DND-41 (cell line): ENCODE results near the gene LRRC55.

ENCODE experiments used
- ATAC-seq: fragments of 200-7000 bp; cut with Tn5 transposase; 3 replicates; pipeline ENCODE4 v1.9.1; 2021; ENCODE audit warnings: low read depth; ENCODE audit not compliant: insufficient read depth
- DNase-seq: peaks from one replicate; pipeline ENCODE4 v3.0.0-alpha.2; 2020
- H2AFZ ChIP-seq: 2 replicates; pipeline ENCODE4 v1.6.0; 2012; ENCODE audit warnings: low read depth, low read length
- H3K27ac ChIP-seq: 2 replicates; pipeline ENCODE4 v1.5.1; 2012; ENCODE audit warnings: low read length, inconsistent platforms
- H3K27me3 ChIP-seq: fragments of 200-600 bp; sonication (generic); 2 replicates; pipeline ENCODE4 v1.6.0; 2012; ENCODE audit warnings: low read length, mild to moderate bottlenecking, inconsistent platforms; ENCODE audit not compliant: insufficient read depth, poor library complexity
- H3K36me3 ChIP-seq: 2 replicates; pipeline ENCODE4 v1.5.1; 2012; ENCODE audit warnings: low read length, inconsistent platforms; ENCODE audit not compliant: insufficient read depth
- H3K4me1 ChIP-seq: 2 replicates; pipeline ENCODE4 v1.5.1; 2012; ENCODE audit warnings: mild to moderate bottlenecking, low read length; ENCODE audit not compliant: insufficient read depth
- H3K4me2 ChIP-seq: 2 replicates; pipeline ENCODE4 v1.6.0; 2012; ENCODE audit warnings: mild to moderate bottlenecking, moderate library complexity, low read length, inconsistent platforms; ENCODE audit not compliant: insufficient read depth
- H3K4me3 ChIP-seq, 2 experiments: fragments of 200-600 bp in 1 of 2; shearing (Covaris generic) in 1 of 2; 2 replicates each; pipeline ENCODE4 v1.5.1; 2012 to 2016; ENCODE audit warnings: inconsistent platforms in 2 of 2, low read length in 2 of 2, mild to moderate bottlenecking in 2 of 2, low read depth in 1 of 2, moderate library complexity in 1 of 2
- H3K79me2 ChIP-seq: 2 replicates; pipeline ENCODE4 v1.6.0; 2012; ENCODE audit warnings: low read length, inconsistent platforms; ENCODE audit not compliant: insufficient read depth
- H3K9ac ChIP-seq: 2 replicates; pipeline ENCODE4 v1.6.0; 2012; ENCODE audit warnings: low read depth, mild to moderate bottlenecking, inconsistent platforms, low read length, moderate library complexity
- H3K9me3 ChIP-seq: 2 replicates; pipeline ENCODE4 v1.5.1; 2012; ENCODE audit warnings: low read length, moderate library complexity, mild to moderate bottlenecking, inconsistent platforms; ENCODE audit not compliant: insufficient read depth, severe bottlenecking
- H4K20me1 ChIP-seq: 2 replicates; pipeline ENCODE4 v1.6.0; 2012; ENCODE audit warnings: low read length; ENCODE audit not compliant: insufficient read depth
- EZH2 ChIP-seq: IDR thresholded peaks from 3 replicates; pipeline ENCODE4 v1.6.1; 2012; ENCODE audit warnings: borderline replicate concordance, low read depth, mild to moderate bottlenecking, moderate library complexity, low read length, inconsistent platforms; ENCODE audit not compliant: severe bottlenecking
- TF ChIP-seq, protein P1 (sequence below): IDR thresholded peaks from 2 replicates; pipeline ENCODE4 v1.5.1; 2012; ENCODE audit warnings: borderline replicate concordance, low read length, moderate library complexity, mild to moderate bottlenecking; ENCODE audit not compliant: poor library complexity, severe bottlenecking; ENCODE audit errors: extremely low read depth

LRRC55 gene

GRCh38 chr11:57174656-57175055 is 7.1 kb upstream of the LRRC55 start:
- TF ChIP-seq EZH2, result no peak
- TF ChIP-seq, protein P1, sequence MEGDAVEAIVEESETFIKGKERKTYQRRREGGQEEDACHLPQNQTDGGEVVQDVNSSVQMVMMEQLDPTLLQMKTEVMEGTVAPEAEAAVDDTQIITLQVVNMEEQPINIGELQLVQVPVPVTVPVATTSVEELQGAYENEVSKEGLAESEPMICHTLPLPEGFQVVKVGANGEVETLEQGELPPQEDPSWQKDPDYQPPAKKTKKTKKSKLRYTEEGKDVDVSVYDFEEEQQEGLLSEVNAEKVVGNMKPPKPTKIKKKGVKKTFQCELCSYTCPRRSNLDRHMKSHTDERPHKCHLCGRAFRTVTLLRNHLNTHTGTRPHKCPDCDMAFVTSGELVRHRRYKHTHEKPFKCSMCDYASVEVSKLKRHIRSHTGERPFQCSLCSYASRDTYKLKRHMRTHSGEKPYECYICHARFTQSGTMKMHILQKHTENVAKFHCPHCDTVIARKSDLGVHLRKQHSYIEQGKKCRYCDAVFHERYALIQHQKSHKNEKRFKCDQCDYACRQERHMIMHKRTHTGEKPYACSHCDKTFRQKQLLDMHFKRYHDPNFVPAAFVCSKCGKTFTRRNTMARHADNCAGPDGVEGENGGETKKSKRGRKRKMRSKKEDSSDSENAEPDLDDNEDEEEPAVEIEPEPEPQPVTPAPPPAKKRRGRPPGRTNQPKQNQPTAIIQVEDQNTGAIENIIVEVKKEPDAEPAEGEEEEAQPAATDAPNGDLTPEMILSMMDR, result no peak
- Histone ChIP-seq H3K27ac (no peak overlapping the region), H3K36me3 (no peaks in the 10 kb centered on the region), H3K9me3 (no peaks in the 10 kb centered on the region), H3K4me2 (no peak overlapping the region), H3K4me3 (no peak overlapping the region), H3K27me3 (no peaks in the 10 kb centered on the region), H3K79me2 (no peaks in the 10 kb centered on the region), H2AFZ (no peak overlapping the region), H4K20me1 (no peaks in the 10 kb centered on the region), H3K4me1 (no peaks in the 10 kb centered on the region), H3K9ac (no peak overlapping the region)
- ATAC-seq (no peak), DNase-seq (no peak)

DNA sequence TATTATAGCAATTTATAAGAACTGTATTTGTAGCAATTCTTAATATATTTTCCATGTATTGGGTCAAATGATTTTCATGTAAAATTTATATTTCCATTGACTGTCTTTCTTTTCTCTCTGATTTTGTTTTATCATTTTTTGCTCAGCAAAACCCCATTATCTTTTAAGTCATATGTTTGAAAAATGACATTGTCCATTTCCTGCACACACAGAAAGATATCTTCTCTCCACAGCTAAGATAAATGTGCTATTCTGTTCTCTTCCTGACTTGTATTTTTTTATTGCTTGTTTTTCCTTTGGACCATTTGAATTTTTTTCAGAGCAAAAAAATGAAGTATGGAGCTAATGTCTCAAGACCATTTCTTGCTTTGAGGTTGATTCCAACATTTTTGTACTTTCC is 6.3 kb upstream of the LRRC55 start:
- no peak for TF ChIP-seq EZH2
- TF ChIP-seq, protein P1, result no peak
- H3K79me2 ChIP-seq, result no peaks in the 10 kb centered on the region
- H3K36me3 ChIP-seq, result no peaks in the 10 kb centered on the region
- no peak overlapping the region for H3K9ac ChIP-seq
- H3K9me3 ChIP-seq, result no peaks in the 10 kb centered on the region
- no peaks in the 10 kb centered on the region for H3K27me3 ChIP-seq
- no peak overlapping the region for H3K4me2 ChIP-seq
- H4K20me1 ChIP-seq, result no peaks in the 10 kb centered on the region
- DNase-seq, result no peak
- no peaks in the 10 kb centered on the region for H3K4me1 ChIP-seq
- no peak overlapping the region for H3K4me3 ChIP-seq
- no peak overlapping the region for H2AFZ ChIP-seq
- no peak overlapping the region for H3K27ac ChIP-seq
- ATAC-seq, result no peak

GRCh38 chr11:57178334-57178733 is 3.4 kb upstream of the LRRC55 start:
- Histone ChIP-seq H2AFZ (no peak overlapping the region), H3K4me2 (no peak overlapping the region), H3K4me1 (no peaks in the 10 kb centered on the region), H3K36me3 (no peaks in the 10 kb centered on the region), H3K27ac (no peak overlapping the region), H3K9ac (no peak overlapping the region), H3K9me3 (no peaks in the 10 kb centered on the region), H3K27me3 (no peaks in the 10 kb centered on the region), H4K20me1 (no peaks in the 10 kb centered on the region), H3K4me3 (no peak overlapping the region), H3K79me2 (no peaks in the 10 kb centered on the region)
- no peak for ATAC-seq
- TF ChIP-seq, protein P1, result no peak
- no peak for TF ChIP-seq EZH2
- no peak for DNase-seq

GRCh38 chr11:57179681-57180080 is 2.1 kb upstream of the LRRC55 start:
- H3K27me3 ChIP-seq, result no peaks in the 10 kb centered on the region
- no peak for ATAC-seq
- TF ChIP-seq, protein P1, result no peak
- TF ChIP-seq EZH2, result no peak

More at GRCh38 chr11:57179681-57180080, 2.1 kb upstream of the LRRC55 start:
- DNase-seq, result no peak
- Histone ChIP-seq H3K4me3 (no peak overlapping the region), H3K27ac (no peak overlapping the region), H4K20me1 (no peaks in the 10 kb centered on the region), H3K4me1 (no peaks in the 10 kb centered on the region), H3K79me2 (no peaks in the 10 kb centered on the region), H2AFZ (no peak overlapping the region), H3K36me3 (no peaks in the 10 kb centered on the region), H3K9me3 (no peaks in the 10 kb centered on the region), H3K4me2 (no peak overlapping the region), H3K9ac (no peak overlapping the region)
